ENCODE results near the gene GTF3C5.
"Not testable (repeated sequence)": the region's sequence is repeated elsewhere in the genome, so short reads cannot be mapped to it uniquely, and the experiment has no call there.

GRCh38 chr9:132998221-132998620 lies 32.6 kb upstream of the GTF3C5 start:
- not testable (repeated sequence) for TF ChIP-seq POLR2A (IDR thresholded peaks at IDR 0.05; ENCODE audit: low read length); GATA1 (IDR thresholded peaks at IDR 0.05; ENCODE audit: low read depth, low read length)

Data from erythroblast (primary cell).